Activated naive CD8-positive, alpha-beta T cell treated with anti-CD3 and anti-CD28 coated beads, Interleukin-2, amount 10 ng/mL, durations not matched to agents 7 days and 5 days (primary cell): Measurements from ENCODE around the gene TBL1XR1. TPM values are rescaled to one million over a fixed set of nuclear protein-coding genes. Genes with fewer than 3 reads are reported as not detected.
"Not testable (repeated sequence)": the region's sequence is repeated elsewhere in the genome, so short reads cannot be mapped to it uniquely, and the experiment has no call there.

ENCODE experiments used
- ATAC-seq: fragments of 150-1000 bp; cut with Tn5 transposase; one replicate; pipeline ENCODE4 v1.10.0; 2021; ENCODE audit warnings: low read depth, moderate library complexity
- POLR2A ChIA-PET: fragments of 350-600 bp; sonication (Branson Sonifier 250); formaldehyde crosslinking; loops from one replicate; lab custom pipeline; 2021; ENCODE audit warnings: antibody characterized with exemption; lab: Charles Lee
- DNase-seq: peaks from one replicate; pipeline ENCODE4 v3.0.0; 2021
- H3K27ac Mint-ChIP-seq: one replicate; pipeline ENCODE4 v1.8.0; 2022; ENCODE audit warnings: mild to moderate bottlenecking, mixed read lengths
- H3K27me3 Mint-ChIP-seq: one replicate; pipeline ENCODE4 v1.8.0; 2022; ENCODE audit warnings: mild to moderate bottlenecking, moderate library complexity, mixed read lengths
- H3K36me3 Mint-ChIP-seq: one replicate; pipeline ENCODE4 v1.8.0; 2021; ENCODE audit warnings: mild to moderate bottlenecking, mixed read lengths
- H3K4me1 Mint-ChIP-seq: one replicate; pipeline ENCODE4 v1.8.0; 2021; ENCODE audit warnings: mixed read lengths
- H3K4me3 Mint-ChIP-seq: one replicate; pipeline ENCODE4 v1.8.0; 2022; ENCODE audit warnings: mild to moderate bottlenecking, moderate library complexity, mixed read lengths
- H3K9me3 Mint-ChIP-seq: one replicate; pipeline ENCODE4 v1.8.0; 2021; ENCODE audit warnings: mixed read lengths
- total RNA-seq, 2 experiments: library from RNA; stranded (reverse); gene quantifications; one replicate each; pipeline ENCODE4 v1.2.3, GENCODE V29; 2021

Gene TBL1XR1
- total RNA-seq, 2 experiments from 2014 or later, result 176 TPM

DNA sequence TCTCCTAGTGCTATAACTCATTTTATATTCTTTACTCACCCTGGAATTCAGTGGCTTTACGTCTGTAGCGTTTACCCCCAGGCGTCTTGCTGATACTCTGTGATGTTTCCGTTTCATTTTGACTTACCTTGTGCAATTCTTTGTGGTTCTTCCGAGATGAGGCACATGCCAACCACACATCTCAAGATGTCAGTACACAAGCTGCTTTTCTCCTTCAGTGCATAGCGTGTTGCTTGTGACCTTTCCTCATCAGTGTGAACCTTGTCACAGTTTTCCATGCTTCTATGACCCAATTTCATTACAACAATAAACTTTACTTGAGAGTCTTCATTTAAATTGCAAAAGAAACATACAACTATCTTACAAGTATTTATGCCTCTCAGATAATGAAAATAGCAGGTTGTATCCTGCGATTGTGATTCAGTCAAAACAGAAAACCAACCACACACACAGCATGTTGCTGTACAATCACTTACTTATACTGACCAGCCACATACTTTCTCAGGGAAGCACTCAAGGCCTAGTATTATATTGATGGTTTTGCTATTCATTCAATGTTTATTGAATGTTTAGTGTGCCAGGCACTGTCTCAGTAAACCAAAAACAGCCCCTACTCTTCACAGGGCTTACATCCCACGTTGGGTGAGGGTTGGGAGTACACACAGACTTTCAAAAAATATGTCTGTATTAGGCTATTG is 4.6 kb upstream of the TBL1XR1 start:
- DNase-seq (no peak), ATAC-seq (peak; percentile 61)
- Mint-ChIP-seq H3K4me3 (peak overlapping the region; percentile 75), H3K9me3 (peaks cover 1% of the 10 kb centered on the region), H3K27me3 (no peaks in the 10 kb centered on the region), H3K4me1 (peaks cover 43% of the 10 kb centered on the region), H3K36me3 (peaks cover 5% of the 10 kb centered on the region), H3K27ac (peak overlapping the region; percentile 86)
- POLR2A ChIA-PET, result interaction anchor here (0.7 to 3.2 kb wide), 5 partner anchors 79 to 158 kb away, joined by 3 to 19 read pairs (median 3); no protein-coding TSS in a partner anchor

DNA sequence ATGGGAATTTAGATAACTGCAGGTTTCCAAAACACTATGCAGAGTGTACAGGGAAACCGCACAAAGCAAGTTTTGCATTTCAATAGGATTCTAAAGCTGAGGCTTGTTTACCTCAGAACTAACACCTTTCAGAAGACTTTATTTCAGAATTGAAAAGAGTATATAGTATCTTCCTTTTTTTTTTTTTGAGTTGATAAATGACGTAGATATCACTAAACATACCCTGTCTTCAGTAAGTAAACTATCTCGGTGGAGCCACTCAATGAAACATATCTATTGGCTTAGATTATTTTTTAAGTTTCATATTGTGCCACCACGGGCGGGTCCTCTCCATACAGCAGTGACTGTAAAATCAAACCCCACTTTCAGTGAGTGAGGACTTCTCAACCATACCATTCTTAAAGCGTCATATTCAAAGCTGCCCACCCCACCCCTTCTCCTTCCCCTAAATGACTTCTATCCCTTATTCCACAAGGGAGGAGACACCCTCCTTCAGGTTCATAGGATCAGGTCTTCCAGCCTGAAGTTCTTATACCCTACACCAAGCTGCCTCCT is 2.0 kb upstream of the TBL1XR1 start:
- ATAC-seq, result no peak
- DNase-seq, result no peak
- Mint-ChIP-seq H3K4me1 (peaks cover 46% of the 10 kb centered on the region), H3K4me3 (peak overlapping the region; percentile 80), H3K27me3 (no peaks in the 10 kb centered on the region), H3K9me3 (peaks cover 1% of the 10 kb centered on the region), H3K36me3 (peaks cover 10% of the 10 kb centered on the region), H3K27ac (peak overlapping the region; percentile 92)
- POLR2A ChIA-PET, result interaction anchor here (1.0 to 6.0 kb wide), 4 partner anchors 75 to 160 kb away, joined by 3 to 149 read pairs (median 8); no protein-coding TSS in a partner anchor

DNA sequence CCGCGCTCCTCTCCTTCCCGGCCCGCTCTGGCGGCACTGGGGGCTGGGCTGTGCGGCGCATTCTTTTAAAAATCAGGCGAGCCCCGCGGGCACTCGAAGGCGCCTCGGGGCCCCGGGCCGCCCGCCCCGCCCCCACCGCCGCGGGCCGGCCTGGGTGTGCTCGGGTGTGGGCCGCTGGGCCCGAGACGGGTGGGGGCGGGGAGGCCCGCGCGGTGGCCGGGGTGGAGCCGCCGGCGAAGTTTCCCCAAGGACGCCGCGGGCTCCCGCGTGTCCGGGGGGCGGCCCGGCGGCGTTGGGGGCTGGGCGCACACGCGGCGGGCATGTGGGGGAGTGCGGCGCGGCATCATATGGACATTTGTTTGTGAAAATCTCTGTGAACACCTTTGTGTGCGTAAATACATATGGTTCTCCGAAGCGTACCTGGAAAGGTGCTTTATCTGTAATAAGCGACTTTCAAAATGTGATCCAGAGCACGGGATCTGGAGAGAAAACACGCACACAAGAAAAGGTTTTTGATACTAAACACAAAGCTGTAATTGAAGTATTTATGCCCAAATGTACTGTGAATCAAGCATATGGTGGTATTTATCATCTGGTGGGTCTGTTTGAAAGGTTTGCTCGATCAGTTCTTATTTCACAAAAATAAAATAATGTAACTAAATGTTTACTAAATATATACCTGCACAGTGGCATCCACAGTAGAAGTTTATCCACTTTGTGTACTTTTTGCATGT is 612 bp upstream of the TBL1XR1 start:
- DNase-seq (peak; percentile 82), ATAC-seq (peak; percentile 41)
- peaks cover 54% of the 10 kb centered on the region for H3K4me1 Mint-ChIP-seq
- H3K27me3 Mint-ChIP-seq, result no peaks in the 10 kb centered on the region
- no peaks in the 10 kb centered on the region for H3K9me3 Mint-ChIP-seq
- peak overlapping the region; percentile 92 for H3K27ac Mint-ChIP-seq
- peaks cover 18% of the 10 kb centered on the region for H3K36me3 Mint-ChIP-seq
- POLR2A ChIA-PET, result interaction anchor here (0.6 to 6.0 kb wide), 16 partner anchors 53 to 481 kb away, joined by 3 to 149 read pairs (median 4); no protein-coding TSS in a partner anchor
- peak overlapping the region; percentile 80 for H3K4me3 Mint-ChIP-seq

DNA sequence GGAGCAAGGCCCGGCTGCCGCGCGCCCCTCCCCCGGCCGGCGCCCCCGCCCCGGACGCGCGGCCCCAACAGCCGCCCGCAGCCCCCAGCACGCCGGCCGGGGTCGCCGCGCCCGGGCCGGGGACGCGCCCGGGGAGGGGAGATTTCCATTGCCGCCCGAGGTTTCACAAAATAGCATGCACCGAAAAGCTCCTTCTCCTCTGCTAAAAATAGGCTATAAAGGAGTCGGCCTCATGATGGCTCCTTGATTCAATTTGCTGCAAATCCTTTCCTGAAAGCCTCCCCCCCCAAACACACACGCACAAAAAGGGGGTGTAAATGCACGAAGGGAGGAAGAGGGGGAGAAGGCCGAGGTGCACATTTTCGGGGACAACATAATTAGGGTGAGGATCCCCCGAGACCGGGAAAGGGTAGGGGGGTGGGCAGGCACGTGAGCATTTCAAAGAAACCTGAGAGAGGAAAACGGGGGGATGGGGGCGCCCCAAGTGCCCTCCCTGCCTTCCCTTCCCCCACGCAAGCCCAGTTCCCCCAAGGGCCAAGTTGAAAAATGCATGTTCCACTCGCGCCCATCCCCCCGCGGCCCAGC is 734 bp downstream of the TBL1XR1 start:
- Mint-ChIP-seq H3K27me3 (no peaks in the 10 kb centered on the region), H3K27ac (peak overlapping the region; percentile 100)

DNA sequence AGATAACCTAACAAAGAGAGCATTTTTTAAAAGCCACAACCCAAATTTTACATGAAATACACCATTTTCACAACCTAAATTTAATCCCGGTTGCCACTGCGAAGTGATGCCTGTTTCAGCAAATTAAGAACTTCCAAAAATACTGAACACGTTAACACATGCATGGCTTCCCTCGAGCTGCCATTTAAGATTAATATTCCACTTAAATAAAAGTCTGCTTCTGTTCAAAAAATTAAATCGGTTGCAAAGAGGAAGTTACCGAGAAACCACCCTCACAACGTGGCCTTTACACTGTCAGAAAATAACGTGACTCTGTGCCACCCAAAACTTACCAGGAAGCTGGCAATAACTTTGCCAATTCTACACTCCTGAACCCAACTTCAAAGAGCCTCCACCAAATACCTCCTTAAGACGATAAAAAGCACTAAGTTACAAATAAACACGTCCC is 1.2 kb downstream of the TBL1XR1 start:
- POLR2A ChIA-PET, result interaction anchor here (0.8 to 6.0 kb wide), 7 partner anchors 19 to 343 kb away, joined by 3 to 149 read pairs (median 5); no protein-coding TSS in a partner anchor
- DNase-seq, result no peak

More for the DNA sequence above, 734 bp downstream of the TBL1XR1 start:
- Mint-ChIP-seq H3K36me3 (peaks cover 29% of the 10 kb centered on the region), H3K4me1 (peaks cover 48% of the 10 kb centered on the region), H3K4me3 (peak overlapping the region; percentile 100), H3K9me3 (no peaks in the 10 kb centered on the region)
- ATAC-seq, result peak; percentile 3
- DNase-seq, result peak; percentile 65
- POLR2A ChIA-PET, result interaction anchor here (0.8 to 6.0 kb wide), 7 partner anchors 18 to 342 kb away, joined by 3 to 149 read pairs (median 5); no protein-coding TSS in a partner anchor

DNA sequence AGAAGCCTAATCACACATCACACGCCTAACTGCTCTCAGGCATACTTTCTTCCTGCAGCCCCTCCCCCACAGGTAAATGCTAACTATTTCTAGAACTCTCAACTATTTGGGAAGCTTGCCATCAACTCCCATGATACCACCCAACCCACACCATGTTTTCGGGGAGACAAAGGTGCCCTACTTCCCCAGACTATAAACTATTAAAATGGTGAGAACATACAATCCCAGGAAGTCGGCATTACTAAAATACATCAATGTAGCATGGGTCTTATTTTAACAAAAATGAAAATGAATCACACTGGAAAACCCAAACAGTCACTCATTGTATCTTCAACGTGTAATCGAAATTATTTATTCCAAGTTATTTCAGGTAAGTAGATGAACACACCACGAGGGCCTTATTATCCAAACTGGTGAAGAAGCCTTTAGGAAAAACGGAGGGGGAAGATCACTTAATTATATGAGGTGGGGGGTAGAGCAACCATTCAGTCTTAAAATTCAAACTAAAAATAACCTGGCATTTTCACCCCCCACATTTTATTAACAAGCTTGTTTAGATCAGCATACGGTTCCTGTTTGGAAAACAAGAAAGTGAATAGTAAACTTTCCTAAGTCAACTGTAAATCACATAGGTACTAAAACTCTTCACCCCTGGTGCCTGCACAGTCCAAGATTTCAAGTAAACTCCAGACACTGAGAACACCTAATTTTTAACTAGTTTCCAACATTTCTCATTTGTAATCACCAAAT is 1.9 kb downstream of the TBL1XR1 start:
- Mint-ChIP-seq H3K27ac (peak overlapping the region; percentile 100), H3K27me3 (no peaks in the 10 kb centered on the region), H3K4me3 (peak overlapping the region; percentile 100), H3K4me1 (peaks cover 49% of the 10 kb centered on the region), H3K9me3 (no peaks in the 10 kb centered on the region), H3K36me3 (peaks cover 38% of the 10 kb centered on the region)
- POLR2A ChIA-PET, result interaction anchor here (0.9 to 6.0 kb wide), 3 partner anchors 85 to 343 kb away, joined by 3 to 149 read pairs (median 6); no protein-coding TSS in a partner anchor
- ATAC-seq (no peak), DNase-seq (no peak)

More for the DNA sequence above, 1.2 kb downstream of the TBL1XR1 start:
- Mint-ChIP-seq H3K9me3 (no peaks in the 10 kb centered on the region), H3K36me3 (peaks cover 33% of the 10 kb centered on the region), H3K27me3 (no peaks in the 10 kb centered on the region), H3K27ac (peak overlapping the region; percentile 100), H3K4me1 (peaks cover 48% of the 10 kb centered on the region), H3K4me3 (peak overlapping the region; percentile 100)
- ATAC-seq, result no peak

DNA sequence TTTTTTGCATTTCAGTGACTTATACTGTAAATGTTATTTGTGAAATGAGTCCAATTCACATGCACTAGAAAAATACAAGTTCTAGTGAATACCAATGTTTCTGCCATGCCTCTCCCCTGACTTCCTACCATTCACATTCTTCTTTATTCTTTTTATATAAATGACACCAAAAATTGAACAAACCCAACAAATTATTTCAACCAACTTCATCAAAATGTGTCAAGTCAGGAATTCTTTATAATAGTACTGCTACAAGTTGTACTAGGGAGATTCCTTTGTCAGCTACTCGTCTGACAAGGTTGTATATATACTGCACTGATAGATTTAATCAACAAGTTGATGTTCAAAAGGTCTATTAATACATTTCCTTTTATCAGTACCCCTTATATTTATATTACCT is 3.0 kb downstream of the TBL1XR1 start:
- Mint-ChIP-seq H3K36me3 (peaks cover 38% of the 10 kb centered on the region), H3K4me1 (peaks cover 39% of the 10 kb centered on the region), H3K27me3 (no peaks in the 10 kb centered on the region), H3K4me3 (peak overlapping the region; percentile 100), H3K9me3 (no peaks in the 10 kb centered on the region), H3K27ac (peak overlapping the region; percentile 100)
- POLR2A ChIA-PET, result interaction anchor here (6.0 kb wide), 1 partner anchor 165 kb away, joined by 149 read pairs; no protein-coding TSS in a partner anchor
- DNase-seq (no peak), ATAC-seq (no peak)

DNA sequence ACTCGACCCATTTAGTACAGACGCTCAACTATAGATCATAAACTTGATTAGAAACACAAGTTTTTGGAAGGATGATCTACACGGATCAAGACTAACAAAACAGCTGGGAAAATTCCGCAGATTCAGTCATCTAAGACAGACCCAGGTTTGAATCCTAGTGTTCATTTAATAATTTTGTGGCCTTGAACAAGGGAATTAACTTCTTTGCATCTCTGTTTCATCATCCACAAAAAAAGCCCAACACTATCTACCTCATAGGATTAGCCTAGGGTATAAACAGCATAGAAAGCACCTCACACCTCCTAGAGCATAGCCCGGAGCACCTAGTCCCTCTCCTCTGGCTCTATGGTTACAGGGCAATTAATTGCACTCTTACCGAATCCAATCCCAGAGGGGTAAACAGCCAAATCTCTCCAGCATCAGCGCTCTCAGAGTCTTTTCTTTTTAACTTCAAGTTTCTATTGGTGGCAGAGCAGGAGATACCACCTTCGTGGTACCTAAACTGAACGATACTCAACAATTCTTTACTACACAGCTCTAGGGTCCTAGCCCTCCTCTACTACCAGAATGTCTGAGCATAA is 3.5 kb downstream of the TBL1XR1 start:
- peak overlapping the region; percentile 5 for H3K27ac Mint-ChIP-seq
- peaks cover 38% of the 10 kb centered on the region for H3K36me3 Mint-ChIP-seq
- no peaks in the 10 kb centered on the region for H3K9me3 Mint-ChIP-seq
- POLR2A ChIA-PET, result interaction anchor here (6.0 kb wide), 1 partner anchor 166 kb away, joined by 149 read pairs; no protein-coding TSS in a partner anchor
- H3K27me3 Mint-ChIP-seq, result no peaks in the 10 kb centered on the region
- H3K4me1 Mint-ChIP-seq, result peaks cover 34% of the 10 kb centered on the region
- peak overlapping the region; percentile 100 for H3K4me3 Mint-ChIP-seq
- ATAC-seq (no peak), DNase-seq (no peak)

DNA sequence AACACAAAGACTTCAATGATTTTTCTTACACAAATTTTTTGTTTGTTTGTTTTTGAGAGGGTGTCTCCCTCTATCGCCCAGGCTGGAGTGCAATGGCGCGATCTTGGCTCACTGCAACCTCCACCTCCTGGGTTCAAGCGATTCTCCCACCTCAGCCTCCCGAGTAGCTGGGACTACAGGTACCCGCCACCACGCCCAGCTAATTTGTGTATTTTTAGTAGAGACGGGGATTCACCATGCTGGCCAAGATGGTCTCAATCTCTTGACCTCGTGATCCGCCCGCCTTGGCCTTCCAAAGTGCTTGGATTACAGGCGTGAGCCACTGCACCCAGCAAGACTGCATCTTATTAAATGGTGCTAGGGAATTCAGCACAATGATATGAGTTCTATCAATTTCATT is 4.0 kb downstream of the TBL1XR1 start:
- Mint-ChIP-seq H3K4me1 (peaks cover 32% of the 10 kb centered on the region), H3K4me3 (peak overlapping the region; percentile 100), H3K36me3 (peaks cover 40% of the 10 kb centered on the region)
- H3K9me3 Mint-ChIP-seq, H3K27ac Mint-ChIP-seq, ATAC-seq, DNase-seq, H3K27me3 Mint-ChIP-seq, POLR2A ChIA-PET: not testable (repeated sequence)

DNA sequence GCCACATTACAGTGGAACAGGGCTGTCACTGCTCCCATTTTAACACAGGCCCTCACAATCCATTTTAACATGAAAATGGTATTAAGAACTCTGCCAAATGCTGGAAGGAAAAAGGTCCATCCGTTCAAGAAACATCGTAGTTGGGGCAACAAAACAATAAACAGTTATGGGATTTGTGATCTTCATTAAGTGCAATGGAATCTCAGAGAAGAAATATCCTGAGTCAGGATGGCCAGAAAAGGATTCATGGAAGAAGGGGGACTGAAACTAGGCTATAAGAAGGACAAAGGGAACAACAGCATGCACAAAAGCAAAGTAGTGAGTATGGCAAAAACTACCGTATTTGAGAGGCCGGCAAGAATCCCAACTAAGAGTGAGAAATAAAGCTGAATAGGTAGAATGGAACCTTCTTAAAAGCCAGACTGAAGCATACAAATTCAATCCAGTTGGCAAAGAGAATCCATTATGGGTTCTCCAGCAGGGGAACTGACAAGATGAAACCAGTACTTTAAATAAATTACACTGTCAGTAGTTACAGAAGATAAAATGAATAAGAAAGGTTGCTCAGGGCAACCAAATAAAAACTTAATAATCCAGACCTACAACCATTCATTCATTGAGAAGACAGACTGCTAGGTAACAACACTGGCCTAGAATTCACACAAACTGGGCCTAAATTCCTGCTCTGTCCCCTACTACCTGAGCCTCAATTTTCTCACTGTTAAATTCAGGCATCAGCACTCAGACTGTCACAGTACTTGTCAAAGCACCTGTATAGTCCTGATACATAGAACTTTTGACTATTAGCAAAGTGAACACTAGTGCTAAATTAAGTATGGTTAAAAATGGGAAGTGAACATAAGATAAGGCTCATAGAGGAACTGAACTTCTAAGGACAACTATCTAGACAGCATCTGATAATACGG is 6.3 kb downstream of the TBL1XR1 start:
- no peak overlapping the region for H3K4me3 Mint-ChIP-seq
- peaks cover 36% of the 10 kb centered on the region for H3K4me1 Mint-ChIP-seq
- peaks cover 42% of the 10 kb centered on the region for H3K36me3 Mint-ChIP-seq
- POLR2A ChIA-PET, result no interaction called here
- DNase-seq, result no peak
- ATAC-seq, result no peak
- H3K27me3 Mint-ChIP-seq, result no peaks in the 10 kb centered on the region
- H3K27ac Mint-ChIP-seq, result no peak overlapping the region
- no peaks in the 10 kb centered on the region for H3K9me3 Mint-ChIP-seq

DNA sequence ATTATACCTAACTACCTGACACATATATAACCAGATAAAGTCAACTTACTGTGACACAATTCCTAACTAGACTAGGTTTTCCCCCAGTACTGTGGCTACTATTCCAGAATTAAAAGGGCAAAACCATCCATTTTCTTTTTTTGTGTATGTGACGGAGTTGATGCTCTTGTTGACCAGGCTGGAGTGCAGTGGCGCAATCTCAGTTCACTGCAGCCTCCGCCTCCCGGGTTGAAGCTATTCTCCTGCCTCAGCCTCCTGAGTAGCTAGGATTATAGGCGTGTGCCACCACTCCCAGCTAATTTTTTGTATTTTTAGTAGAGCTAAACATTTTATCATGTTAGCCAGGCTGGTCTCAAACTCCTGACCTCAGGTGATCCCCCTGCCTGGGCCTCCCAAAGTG is 7.1 kb downstream of the TBL1XR1 start:
- peaks cover 38% of the 10 kb centered on the region for H3K4me1 Mint-ChIP-seq
- DNase-seq, H3K27ac Mint-ChIP-seq, H3K27me3 Mint-ChIP-seq, H3K4me3 Mint-ChIP-seq, ATAC-seq, H3K9me3 Mint-ChIP-seq: not testable (repeated sequence)
- POLR2A ChIA-PET, result interaction anchor here (0.6 kb wide), 1 partner anchor 161 kb away, joined by 3 read pairs; no protein-coding TSS in a partner anchor
- H3K36me3 Mint-ChIP-seq, result peaks cover 43% of the 10 kb centered on the region
